Measurements from ENCODE around the gene ANKRD33B. TPM values are rescaled to one million over a fixed set of nuclear protein-coding genes. Genes with fewer than 3 reads are reported as not detected.
"Not testable (repeated sequence)": the region's sequence is repeated elsewhere in the genome, so short reads cannot be mapped to it uniquely, and the experiment has no call there.

Gene ANKRD33B
- total RNA-seq, 2 donors from 2014 or later: 2.0 to 4.8 TPM

DNA sequence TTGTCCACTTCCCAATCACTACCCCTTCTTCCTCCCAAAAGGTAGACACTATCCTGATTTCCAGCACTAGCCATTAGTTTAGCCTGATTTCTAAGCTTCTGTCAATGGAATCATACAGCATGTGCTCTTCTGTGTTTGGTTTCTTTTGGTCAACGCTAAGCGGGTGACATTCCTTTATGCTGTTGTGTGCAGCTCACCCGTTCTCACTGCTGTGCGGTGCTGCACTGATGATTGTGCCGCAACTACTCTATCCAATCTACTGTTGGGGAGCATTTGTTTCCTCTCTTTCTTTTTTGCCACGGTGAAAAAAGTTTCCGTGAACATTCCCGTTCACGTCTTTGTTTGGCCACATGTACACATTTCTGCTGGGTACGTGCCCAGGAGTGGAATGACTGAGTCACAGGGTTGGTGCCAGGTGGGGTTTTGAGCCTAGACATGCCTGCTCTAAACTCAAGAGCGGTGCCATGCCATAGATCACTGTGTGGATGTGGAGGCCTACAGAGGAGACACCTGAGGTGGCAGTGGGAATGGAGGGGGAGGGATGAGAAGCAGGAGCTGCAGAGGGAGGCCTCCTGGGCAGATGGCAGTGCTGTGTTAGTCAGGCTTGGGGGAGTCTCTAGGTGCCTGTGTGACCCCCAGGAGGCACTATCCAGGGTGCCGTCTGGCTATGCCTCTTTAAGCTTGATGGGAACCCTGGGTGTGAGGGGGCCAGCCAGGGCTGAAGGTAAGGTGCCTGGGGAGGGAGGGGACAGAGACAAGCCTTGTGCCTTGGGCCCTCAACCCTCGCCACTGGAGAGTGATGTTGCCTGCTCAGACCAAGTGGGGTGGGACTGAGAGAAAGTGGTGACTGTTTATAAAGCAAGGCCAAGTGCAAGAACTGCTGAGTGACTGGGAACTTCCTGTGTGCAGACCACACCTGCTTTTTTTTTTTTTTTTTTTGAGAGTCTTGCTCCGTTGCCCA lies 11.4 kb upstream of the ANKRD33B start:
- ATAC-seq (no peak), DNase-seq (no peak)
- intact Hi-C loops (cut with DNase I): no loop called here

DNA sequence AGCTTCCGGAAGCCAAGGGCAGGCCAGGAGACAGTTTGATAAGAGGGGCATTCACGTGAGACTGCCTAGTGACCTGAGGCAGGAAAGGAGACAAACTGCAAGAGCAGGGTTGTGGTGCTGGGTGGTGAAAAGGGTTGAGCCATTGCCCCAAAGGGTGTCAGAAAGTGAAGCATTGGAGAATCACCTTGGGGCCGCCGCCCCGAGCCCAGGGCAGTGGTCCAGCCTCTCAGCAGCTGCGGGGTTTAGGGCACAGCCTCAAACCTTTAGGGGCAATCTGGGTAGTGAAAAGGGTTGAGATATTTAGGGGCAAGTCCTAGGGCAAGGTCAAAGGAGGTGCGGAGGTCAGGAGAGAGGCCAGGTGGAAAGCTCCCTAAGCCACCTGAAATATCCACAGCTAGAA lies 10.4 kb upstream of the ANKRD33B start:
- ATAC-seq (no peak), DNase-seq (no peak)
- intact Hi-C loops (cut with DNase I): no loop called here

DNA sequence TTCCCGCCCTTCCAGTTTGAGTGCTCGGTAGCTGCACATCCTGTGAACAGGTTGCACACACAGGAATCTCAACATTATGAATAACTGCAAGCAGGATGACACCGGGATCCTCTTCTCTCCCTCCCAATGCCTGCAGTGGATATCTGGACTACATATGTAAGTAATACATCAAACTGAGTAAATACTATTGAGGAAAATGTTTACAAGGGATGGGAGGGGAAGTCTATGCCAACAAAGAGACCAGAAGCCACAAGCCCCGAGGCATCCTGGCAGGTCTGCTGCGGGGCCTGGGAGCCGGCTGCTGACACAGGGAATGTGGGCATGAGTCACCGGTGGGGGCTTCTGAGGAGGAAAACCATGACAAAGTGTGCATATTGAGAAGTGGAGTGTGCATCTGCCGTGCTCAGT lies 8.6 kb upstream of the ANKRD33B start:
- DNase-seq (no peak), ATAC-seq (no peak)
- intact Hi-C loops (cut with DNase I): no loop called here

DNA sequence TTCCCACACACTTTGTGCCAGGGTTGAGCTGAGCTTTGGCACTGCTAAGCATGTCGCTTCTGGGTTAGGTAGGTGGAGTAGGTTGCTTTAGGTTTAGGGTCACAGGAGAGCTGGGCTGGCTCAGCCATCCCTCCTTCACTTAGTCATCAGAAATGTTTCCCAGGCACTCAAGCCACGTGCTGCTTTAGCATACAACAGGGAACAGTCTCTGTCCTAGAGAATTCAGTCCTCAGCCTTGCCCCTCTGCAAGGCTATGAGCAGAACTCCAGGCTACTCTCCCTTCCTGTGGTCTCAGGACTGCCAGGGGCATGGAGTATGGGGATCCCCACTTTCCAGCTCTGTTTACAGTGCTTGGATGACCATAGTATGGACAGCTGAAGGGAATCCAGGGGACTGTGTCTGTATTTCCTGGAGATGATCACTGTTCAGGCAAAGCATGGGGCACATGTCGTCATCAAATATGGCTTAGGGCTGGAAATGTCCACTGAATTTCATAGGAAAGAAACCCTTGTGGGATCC lies 7.5 kb upstream of the ANKRD33B start:
- no peak for DNase-seq
- intact Hi-C loops (cut with DNase I): no loop called here
- peak in 1 of 2 donors; percentile 6 for ATAC-seq

DNA sequence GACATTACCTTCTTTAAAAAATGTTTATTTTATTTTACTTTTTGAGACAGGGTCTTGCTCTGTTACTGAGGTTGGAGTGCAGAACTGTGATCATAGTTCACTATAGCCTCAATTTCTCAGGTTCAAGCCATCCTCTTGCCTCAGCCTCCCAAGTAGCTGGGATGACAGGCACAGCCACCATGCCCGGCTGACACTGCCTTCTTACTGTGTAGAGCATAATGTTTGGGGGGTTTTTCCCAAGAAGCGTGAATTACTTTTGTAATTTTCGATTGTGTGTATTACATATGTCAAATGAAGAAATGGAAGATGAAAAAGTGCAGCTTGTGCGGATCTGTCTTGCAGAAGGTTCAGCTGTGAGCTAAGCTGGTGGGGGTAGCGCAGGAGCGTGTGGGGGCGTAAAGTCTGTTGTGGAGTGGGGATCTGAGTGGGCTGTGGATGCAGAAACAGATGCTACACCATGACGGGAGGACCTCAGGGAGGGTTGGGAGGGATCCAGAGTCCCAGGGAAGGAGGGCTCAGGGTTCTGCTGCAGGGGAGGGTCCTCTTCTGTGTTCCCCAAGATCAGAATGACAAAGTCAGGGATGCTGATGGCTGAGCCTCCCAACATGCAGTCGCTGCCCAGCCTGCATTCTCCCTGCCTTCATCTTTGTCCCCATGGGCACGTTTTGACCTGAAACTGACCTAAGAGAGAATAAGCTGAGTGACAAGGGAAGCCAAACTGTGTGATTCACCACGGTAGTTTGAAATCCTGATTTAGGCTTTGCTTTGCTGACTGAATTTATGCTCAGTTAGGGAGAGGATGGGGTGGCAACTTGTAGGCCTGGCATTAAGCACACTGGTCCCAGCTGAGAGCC lies 6.8 kb upstream of the ANKRD33B start:
- intact Hi-C loops (cut with DNase I): no loop called here
- DNase-seq (no peak), ATAC-seq (no peak)

DNA sequence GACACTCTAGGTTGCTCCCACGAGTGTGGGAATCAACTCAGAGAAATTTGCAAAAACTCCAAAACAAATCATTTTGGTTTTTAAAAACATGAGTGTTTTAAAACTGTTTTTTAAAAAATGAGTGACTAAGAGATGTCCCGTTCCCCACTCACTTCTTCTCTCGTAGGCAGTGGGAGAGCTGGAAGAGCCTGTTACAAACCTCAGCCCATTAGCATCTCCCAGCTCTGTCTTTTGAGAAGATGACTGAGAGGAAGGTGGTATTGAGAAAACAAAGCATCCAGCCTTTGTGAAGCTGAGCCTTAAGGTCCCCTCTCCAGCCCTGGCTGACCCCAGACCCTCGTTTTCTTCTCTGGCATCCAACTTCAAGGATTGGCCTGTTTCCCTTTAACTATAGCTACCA lies 4.7 kb upstream of the ANKRD33B start:
- intact Hi-C loops (cut with DNase I): no loop called here
- ATAC-seq: no peak
- no peak for DNase-seq

DNA sequence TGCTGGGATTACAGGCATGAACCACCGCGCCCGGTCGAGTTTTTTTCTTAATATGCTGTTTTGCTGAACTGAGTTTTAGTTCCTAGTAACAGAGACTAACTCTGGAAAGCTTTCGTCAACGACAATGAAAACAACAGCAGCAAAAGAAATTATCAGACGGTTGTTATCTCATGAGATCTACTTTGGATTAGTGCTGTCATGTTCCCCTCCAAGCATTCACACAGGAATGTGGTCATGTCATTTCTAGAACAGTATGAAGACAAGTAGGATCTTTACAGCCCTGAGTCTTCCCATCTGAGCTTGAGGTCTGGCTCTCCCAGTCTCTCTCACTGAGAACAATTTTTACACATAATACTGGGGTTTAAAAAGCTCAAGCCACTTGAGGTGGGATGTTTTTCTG lies 4.0 kb upstream of the ANKRD33B start:
- DNase-seq: no peak
- no peak for ATAC-seq
- intact Hi-C loops (cut with DNase I): no loop called here

DNA sequence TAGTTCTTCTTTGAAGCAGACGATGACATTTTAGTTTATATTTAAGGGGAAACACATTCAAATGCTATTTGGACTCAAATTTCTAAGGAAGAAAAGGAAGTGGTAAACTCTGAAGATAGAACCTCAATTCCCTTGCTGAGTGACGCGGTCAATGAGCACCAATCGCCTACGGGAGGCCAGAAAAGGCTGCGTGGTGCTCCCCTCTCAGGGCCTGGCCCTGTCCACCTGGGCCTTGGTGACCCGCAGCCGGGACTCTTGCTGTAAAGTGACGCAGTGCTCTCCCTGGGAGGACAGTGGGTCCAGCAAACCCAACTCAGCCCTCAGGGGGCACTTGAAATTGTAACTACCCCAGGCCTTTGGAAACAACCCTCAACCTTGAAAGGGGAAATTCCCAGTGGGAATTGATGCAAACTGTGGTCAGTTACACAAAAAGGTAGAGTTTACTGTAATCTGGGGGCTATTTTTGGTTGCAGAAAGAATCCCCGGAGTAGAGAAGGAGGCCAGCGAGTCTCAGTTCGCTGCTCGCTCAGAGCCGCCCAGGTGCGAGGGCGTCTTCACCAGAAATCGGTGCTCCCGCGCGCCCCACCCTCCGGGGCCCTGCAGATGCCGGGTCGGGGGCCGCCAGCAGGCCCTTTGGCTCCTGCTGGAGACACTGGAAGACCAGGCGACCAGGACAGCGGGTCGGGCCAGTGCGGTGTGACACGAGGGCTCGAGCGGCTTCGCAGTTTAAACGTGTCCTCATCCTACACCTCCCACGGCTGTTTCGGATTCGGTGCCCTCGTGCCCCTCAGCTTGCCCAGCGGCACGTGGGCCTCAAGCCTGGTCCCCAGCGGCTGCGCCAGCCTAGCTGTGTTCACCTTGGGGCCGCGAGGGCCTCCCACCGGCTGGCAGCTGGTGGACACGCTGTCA lies 1.4 kb upstream of the ANKRD33B start:
- no peak for ATAC-seq
- intact Hi-C loops (cut with DNase I): no loop called here
- DNase-seq: no peak

DNA sequence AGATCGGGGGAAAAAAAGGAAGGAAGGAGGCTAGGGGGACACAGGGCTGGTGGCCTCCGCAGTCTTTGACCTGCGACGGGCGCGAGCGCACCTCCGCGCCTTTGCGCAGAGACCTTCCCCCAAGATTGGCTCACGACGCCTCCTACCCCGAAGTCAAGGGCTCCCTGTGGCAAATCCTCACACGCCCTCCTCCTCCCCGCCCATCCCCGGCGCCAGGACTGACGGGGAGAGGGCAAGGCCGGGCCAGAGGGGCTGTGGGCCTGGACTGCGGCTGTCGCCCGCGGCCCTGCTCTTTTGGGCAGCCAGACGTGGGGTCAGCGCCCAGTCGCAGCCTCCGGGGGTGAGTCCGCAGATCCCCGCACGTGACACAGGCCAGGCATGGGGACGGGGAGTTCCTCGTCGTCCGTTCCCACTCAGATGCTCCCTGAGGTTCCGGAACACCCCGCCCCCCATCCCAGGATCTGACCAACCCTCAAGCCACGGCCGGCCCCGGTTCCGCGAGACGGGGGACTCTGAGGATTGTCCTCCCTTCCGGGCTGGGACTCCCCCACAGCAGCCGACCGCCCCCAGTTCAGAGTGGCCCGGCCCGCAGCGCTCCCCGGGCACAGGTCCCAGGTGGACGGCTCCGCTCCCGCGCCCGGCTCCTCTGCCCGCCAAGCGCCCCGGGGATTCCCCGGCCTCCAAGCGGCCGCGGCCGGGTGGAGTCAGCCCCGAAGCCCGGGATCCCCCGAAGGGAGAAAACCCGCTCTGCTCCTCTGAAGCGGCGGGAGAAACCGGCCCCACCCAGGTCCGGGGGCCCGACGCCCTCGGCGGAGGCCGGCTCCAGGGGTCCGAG lies 543 bp upstream of the ANKRD33B start:
- peak; percentile 62 to 68 for ATAC-seq
- intact Hi-C loops (cut with DNase I): no loop called here
- DNase-seq: peak; percentile 66

DNA sequence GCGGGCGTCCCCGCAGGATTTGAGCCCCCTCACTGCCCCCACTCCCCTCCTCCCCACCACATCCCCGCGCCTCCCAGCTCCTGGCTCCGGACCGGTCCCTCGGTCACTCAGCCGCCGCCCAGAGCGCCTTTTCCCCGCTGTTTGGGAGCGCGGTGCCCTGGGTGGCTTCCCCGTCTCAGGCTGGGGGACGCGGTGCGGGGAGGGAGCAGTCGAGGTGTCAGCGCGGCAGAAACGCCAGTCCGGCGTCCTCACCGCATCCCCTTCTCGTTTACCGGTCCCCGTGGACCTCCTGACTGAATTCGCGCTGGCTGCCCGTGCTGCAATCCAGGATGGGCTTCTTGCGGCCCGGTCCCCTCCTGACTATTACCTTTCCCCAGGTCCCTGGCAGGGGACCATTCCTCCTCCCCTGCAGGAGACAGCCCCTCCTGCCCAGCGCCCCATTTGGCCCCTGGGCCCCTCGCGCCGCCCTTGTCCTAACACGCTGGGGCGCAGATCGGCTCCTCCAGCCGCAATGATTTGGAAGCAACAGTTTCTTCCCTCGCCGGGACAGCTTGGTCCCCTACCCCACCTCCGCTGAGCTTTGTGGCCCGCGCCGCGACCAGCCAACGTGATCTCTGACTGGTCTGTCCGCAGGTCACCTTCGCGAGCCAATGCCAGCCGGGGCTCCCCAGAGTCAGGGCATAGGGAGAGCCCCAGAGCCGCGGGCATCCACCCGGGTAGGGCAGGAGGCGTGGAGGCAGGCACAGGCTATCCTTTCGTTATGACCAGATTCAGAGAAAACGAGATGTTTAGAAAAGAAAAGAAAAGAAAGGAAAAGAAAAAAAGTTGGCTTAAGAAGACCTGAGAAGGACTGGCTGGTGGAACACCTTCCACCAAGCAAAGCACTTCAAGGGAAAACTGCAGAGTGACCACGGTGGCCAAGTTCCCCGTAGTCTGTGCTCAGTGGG lies 1.2 kb downstream of the ANKRD33B start:
- DNase-seq: no peak
- intact Hi-C loops (cut with DNase I): no loop called here
- peak; percentile 4 to 24 for ATAC-seq

DNA sequence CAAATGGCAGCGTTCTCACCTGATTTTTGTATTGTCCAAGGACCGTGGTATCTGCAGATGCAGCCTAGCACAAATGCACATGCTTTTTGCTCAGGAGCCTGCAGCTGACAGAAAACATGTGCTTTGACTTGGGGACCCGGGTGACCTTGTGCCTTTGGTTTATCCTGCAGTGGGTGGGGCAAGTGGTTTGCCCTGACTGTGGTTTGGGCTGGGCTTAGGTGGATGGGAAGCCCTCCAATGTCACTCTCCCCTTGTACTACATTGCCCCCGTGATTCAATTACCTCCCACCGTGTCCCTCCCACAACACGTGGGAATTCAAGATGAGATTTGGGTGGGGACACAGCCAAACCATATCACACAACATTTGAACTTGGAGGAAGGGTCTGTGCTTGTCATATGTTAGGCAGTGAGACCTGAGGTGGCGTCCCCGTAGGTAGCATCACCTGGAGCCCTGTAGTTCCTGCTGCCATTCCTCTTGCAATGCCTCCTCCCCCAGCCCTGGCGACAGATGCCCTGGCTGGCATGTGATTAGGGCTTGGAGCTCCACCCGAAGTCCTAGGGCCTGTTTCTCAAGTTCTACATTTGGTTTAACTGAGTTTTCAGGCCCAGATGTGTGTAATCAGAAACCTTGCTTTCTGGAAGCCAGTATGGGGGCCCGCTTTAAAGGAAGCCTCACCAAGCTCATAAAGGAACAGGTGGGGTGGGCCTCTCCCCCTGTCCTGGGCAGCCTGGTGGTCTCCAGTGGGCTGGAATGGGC lies 2.1 kb downstream of the ANKRD33B start:
- ATAC-seq: no peak
- intact Hi-C loops (cut with DNase I): no loop called here
- no peak for DNase-seq

DNA sequence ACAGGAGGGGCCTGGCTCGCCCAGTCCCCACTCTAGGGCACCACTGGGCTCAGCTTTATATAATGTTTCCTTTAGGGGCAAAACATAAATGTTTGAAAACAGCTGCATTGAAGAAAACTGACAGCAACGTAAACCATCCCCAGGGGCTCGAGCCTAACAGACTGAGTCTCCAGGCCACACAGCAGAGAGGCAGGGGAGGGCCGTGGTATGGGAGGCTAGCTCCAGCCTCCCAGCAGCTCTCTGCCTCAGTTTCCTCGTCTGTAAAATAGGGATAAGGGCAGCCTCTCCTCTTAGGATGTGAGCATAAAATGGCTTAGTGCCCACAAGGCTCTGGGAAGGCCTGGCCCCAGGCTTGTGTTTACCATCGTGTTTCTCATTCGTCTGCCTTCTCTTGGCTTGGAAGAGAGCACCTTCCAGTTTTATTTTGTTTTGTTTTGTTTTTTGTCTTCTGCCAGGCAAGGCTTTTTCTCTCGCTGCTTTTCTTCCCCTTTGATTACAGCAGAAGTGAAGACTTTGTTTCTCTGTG lies 2.7 kb downstream of the ANKRD33B start:
- intact Hi-C loops (cut with DNase I): no loop called here
- ATAC-seq (no peak), DNase-seq (no peak)

DNA sequence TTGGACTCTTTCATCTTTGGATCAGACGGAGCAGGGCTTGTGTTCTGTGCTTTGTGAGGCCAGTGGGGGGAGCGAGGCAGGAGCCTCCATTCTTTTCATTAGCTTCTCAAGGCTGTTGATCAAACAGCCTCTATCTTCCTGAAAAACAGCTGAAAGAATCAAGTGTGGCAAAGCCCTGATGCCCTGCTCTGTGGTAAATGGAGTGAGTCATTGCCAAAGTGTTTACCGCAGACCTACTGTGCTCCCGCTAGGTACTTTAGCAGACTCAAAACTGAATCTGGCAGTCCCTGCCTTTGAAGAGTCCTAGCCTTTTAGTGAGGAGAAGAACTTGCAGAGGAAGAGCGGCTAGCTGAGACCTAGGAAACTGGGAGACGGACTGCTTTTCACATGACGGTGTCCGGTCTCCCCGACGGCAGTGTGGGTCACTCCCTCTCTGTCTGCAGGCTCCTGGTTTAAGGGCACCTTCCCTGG lies 3.3 kb downstream of the ANKRD33B start:
- DNase-seq (no peak), ATAC-seq (no peak)
- intact Hi-C loops (cut with DNase I): no loop called here

DNA sequence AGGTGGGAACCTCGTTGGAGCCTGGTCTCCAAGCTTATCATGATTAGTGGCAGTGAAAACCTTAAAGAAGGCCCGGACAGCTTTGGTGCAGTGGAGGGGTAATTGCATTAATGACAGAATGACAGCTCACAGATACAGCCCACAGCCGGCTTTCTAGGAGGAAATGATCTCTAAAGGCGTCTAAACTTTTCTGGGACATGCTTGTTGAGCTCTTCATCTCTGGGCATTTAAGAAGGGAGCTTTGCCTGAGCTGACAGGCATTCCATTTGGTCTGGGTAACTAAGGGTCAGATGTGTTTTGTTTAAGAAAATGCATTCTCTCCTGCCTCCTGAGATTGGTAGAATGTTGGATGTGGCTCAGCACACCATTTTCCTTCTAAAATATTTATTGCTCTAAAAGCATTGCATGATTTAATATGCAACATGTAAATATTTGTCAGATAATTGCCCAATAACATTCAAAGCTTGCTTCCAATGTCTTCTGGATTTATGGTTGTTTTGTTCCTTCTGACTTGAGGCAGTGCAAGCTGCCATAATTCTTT lies 4.0 kb downstream of the ANKRD33B start:
- intact Hi-C loops (cut with DNase I): no loop called here

DNA sequence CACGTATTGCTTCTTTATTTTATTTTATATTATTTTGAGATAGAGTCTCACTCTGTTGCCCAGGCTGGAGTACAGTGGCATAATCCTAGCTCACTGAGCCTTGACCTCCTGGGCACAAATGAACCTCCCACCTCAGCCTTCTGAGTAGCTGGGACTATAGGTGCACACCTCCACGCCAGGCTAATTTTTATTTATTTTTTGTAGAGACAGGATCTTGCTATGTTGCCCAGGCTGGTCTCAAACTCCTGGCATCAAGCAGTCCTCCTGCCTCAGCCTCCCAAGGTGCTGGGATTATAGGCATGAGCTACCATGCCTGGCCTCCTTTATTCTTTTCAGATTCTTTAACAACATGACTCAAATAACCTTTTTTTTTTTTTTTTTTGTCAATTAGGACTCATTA lies 6.7 kb downstream of the ANKRD33B start:
- DNase-seq; intact Hi-C loops (cut with DNase I); ATAC-seq: not testable (repeated sequence)

More for the DNA sequence above, 4.0 kb downstream of the ANKRD33B start:
- DNase-seq: no peak
- ATAC-seq: no peak

DNA sequence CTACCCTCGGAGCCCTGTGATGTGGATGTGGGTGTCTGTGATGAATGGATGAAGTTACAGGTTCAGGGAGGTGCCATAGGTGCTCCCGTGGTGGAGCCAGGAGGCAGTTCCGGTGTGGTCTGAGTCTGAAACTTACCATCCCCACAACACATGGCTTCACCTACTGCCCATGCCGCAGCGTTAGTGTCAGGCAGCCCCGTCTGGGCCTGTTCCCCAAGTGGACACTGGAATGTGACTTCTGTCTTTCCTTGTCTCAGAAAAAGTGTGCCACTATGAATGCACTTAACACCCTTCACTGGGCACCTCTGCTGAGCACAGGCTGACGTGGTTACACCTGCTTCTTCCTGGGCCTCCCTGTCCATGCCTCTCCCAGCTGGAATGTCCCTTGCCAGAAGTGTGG lies 8.6 kb downstream of the ANKRD33B start:
- intact Hi-C loops (cut with DNase I): no loop called here
- no peak for DNase-seq
- ATAC-seq: no peak

Measured in left cardiac atrium (tissue), 4 donors.